Epithelial cell of esophagus (primary cell): ENCODE data around the gene NME5.

Experiments
- DNase-seq: peaks from one replicate; pipeline ENCODE4 v3.0.0; 2010; ENCODE audit warnings: low read depth
- H3K4me3 ChIP-seq: 2 replicates; pipeline ENCODE4 v1.5.1; 2011; ENCODE audit warnings: mild to moderate bottlenecking, low read length, control low read depth
- TF ChIP-seq, protein P1 (sequence below): IDR thresholded peaks from 2 replicates; pipeline ENCODE4 v1.5.1; 2011; ENCODE audit warnings: low read depth, mild to moderate bottlenecking, low read length, control low read depth, inconsistent platforms; ENCODE audit not compliant: insufficient read depth; ENCODE audit errors: missing control alignments

The NME5 gene, protein sequence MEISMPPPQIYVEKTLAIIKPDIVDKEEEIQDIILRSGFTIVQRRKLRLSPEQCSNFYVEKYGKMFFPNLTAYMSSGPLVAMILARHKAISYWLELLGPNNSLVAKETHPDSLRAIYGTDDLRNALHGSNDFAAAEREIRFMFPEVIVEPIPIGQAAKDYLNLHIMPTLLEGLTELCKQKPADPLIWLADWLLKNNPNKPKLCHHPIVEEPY

DNA sequence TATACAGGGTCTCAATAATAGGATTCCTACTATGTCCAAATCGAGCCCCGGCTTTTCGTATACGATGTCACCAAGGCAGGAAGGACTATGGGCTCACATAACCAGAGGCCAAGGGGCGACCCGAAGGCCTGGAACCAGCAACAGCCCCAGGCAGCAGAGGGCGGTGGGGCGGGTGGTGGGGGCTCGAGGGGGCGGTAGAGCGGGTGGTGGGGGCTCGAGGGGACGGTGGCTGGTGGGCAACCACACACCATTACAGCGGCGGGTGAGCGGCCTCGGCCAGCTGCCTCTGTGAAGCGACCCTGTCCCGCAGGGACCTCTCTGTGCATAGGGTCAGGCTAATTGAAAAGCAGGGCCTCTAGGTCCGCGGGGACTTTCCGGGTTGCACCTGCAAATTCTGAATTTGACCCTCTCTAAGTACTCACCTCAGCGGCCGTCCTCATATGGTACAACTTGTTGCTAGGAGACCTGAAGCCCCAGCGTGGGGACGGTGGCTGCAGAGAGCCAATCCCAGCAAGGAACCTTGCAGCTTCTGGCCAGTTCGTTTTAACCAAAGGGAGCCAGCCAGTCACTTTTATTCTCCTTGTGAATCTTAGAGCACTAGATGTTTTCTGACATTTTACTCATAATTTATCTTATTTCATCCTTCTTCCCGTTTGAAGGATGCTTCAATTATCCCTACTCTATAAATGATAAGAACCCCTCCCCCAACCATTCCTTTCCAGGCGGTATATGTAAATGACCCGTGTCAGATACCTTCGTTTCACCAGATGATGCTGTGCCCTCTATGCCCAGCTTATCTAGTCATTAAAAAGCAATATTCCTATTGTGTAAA lies at the start of gene NME5:
NME5 (minus strand) TSS at position 480 of the 832 bp plus-strand sequence. CDS start 648 bp downstream, outside the sequence.
- DNase-seq: peak; percentile 58
- peak within 1 kb of the TSS; percentile 42 for H3K4me3 ChIP-seq
- TF ChIP-seq, protein P1, sequence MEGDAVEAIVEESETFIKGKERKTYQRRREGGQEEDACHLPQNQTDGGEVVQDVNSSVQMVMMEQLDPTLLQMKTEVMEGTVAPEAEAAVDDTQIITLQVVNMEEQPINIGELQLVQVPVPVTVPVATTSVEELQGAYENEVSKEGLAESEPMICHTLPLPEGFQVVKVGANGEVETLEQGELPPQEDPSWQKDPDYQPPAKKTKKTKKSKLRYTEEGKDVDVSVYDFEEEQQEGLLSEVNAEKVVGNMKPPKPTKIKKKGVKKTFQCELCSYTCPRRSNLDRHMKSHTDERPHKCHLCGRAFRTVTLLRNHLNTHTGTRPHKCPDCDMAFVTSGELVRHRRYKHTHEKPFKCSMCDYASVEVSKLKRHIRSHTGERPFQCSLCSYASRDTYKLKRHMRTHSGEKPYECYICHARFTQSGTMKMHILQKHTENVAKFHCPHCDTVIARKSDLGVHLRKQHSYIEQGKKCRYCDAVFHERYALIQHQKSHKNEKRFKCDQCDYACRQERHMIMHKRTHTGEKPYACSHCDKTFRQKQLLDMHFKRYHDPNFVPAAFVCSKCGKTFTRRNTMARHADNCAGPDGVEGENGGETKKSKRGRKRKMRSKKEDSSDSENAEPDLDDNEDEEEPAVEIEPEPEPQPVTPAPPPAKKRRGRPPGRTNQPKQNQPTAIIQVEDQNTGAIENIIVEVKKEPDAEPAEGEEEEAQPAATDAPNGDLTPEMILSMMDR: no peak

DNA sequence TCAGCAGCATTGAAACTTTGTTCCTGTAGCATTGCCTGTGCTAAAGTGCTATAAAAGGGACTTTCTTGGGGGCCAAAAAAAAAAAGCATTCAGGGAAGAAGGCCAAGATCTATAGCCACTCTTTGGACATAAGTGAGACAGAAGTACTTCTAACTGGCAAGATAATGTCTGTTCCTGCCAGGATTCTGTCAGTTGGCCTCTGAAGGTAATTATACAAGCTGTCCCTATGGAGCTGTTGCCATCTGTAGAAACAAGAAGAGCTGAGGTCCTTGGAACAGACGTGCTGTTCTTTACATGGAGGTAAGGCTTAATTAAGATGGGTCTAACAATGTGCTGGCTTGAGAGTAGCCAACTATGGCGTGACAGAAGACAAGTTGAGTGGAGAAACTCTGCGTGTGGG lies 49.4 kb upstream of the NME5 start:
- TF ChIP-seq, protein P1: no peak
- no peak for DNase-seq
- no peak overlapping the region for H3K4me3 ChIP-seq

DNA sequence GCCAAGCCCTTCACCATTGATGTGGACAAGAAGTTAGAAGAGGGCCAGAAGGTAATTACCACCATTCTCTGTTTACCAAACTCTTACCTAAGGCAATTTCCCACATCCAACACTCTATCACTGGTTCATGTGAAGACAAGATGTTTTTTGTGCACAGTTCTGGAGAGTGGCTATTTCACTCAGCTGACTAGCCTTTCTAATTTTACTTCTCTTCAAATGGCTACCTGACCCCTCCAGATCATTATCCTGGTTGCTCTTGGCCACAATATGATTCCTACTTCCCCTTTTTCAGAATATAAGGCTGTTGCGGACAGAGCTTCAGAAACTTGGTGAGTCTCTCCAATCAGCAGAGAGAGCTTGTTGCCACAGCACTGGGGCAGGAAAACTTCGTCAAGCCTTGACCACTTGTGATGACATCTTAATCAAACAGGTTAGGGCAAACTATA lies 46.8 kb upstream of the NME5 start:
- no peak overlapping the region for H3K4me3 ChIP-seq
- no peak for DNase-seq
- TF ChIP-seq, protein P1: no peak

DNA sequence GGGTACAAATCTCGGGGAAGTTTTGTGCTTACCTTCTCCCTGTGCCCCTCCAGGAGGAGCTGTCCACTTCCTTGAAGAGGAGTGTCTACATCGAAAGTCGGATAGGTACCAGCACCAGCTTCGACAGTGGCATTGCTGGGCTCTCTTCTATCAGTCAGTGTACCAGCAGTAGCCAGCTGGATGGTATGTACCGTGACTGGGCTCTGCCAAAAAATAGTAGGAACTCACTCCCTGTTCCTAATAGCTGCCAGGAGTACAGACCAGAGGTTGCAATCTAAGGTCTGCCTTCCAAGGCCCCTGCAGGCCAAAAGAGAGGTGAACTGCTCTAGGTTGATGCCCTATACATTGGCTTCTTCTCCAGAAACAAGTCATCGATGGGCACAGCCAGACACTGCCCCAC lies 43.6 kb upstream of the NME5 start:
- H3K4me3 ChIP-seq: no peak overlapping the region
- no peak for DNase-seq
- TF ChIP-seq, protein P1: no peak

DNA sequence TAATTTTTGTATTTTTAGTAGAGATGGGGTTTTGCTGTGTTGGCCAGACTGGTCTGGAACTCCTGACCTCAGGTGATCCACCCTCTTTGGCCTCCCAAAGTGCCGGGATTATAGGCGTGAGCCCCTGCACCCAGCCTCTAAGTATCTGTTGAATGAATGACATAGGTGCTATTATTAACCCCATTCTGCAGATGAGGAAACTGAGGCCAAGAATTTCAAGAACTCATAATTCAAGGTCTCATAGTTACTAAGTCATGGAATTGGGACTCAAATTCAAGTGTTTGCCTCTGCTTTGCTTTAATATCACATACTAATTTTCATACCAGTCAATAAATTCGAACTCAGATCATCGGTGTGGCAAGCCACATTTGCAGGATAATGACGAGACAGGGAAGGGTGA lies 41.6 kb upstream of the NME5 start:
- TF ChIP-seq, protein P1: no peak
- no peak for DNase-seq
- no peak overlapping the region for H3K4me3 ChIP-seq

DNA sequence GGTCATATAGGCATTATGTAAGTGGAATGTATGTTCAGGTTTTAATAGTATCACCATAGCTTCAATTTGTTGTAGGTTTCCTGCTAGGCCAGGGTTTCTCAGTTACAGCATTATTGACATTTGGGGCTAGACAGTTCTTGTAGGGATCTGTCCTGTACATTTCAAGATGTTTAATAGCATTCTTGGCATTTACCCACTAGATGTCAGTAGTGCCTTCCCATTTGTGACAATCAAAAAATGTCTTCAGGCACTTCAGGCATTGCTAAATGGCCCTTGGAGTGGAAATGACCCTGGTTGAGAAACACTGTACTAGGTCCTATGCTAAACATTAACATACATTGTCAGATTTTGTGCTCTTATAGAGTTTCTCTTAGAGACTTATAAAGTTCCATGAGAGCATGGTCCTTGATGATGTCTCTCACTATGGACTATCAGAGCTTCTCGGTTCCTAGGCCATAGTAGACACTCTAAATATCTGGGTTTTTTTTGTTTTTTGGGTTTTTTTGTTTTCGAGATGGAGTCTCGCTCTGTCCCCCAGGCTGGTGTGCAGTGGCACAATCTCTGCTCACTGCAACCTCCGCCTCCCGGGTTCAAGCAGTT lies 41.1 kb upstream of the NME5 start:
- H3K4me3 ChIP-seq: peak overlapping the region; percentile 99
- TF ChIP-seq, protein P1: peak; percentile 62
- DNase-seq: peak; percentile 82
